HG03432 (cell line): ENCODE data around the gene PSIP1.
"Not testable (repeated sequence)": the region's sequence is repeated elsewhere in the genome, so short reads cannot be mapped to it uniquely, and the experiment has no call there.

Experiments used
- ATAC-seq: cut with Tn5 transposase; IDR thresholded peaks from one replicate; pipeline ENCODE4 v1.9.1; 2021; ENCODE audit warnings: mild to moderate bottlenecking, moderate library complexity; ENCODE audit not compliant: unreplicated experiment

Gene PSIP1

DNA sequence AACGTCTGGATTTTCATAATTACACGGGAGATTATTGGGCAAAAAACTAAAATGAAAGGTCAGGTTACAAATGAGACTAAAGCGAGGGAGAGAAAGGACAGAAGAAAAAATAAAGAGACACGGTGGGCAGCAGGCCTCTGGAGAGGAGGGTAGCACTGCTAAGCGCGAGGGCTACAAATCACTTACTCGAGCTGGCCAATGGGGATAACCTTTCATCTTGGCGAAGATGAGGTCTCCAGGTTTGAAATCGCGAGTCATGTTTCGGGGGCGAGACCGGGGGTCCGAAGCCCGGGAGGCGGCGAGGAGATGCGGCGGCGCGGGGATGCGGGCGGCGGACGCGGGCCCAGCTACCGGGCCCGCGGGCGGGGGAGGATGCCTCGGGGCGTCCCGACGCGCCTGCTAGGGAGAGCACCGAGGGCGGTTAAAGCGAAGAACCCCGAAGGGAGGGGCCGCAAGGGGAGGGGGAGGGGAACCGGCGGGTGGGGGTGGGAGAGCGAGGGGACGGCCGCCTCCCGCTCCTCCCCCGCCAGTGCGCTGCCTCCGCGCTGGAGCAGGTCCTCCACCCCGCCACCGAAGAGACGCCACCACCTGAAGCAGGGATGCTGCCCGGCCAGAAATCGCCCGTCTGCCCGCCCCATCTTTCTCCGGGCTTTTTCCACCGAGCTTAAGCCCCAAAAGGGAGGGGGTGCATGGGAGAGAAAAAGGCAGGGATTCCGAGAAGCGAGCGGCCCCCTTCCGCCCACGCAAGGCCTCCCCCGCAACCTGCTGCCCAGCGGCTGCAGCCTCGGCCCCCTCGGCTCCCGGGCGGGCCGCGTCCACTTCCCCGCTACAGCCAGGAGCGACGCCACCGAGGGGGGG lies 610 bp downstream of the PSIP1 start:
- peak; percentile 53 for ATAC-seq

DNA sequence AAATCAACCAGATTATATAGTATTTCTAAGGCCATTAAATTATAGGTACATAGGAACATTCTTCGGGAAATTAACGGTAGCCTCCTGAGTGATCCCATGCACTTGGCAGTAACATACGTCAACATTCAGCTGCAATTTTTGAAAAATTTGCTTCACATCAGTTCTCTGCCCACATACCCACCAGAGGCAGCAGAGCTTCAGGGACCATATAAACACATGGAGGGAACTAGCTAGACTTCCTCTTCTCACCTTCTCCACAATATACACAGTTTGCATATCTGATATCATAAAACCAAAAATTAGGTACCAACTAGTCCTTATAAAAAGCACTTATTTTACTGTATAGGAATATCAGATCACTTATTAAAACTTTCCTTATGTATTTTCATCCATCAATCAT lies 4.8 kb downstream of the PSIP1 start:
- ATAC-seq = no peak

DNA sequence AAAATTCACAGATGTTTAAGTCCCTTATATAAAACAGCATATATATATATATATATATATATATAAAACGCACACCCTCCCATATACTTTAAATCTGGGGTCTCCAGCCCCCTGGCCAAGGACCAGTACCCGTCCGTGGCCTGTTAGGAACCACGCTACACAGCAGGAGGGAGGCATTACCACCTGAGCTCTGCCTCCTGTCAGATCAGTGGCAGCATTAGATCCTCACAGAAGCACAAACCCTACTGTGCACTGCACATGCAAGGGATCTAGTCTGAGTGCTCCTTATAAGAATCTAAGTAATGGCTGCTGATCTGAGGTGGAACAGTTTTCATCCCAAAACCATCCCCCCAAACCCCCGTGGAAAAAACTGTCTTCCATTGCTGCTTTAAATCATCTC lies 9.0 kb downstream of the PSIP1 start:
- no peak for ATAC-seq

DNA sequence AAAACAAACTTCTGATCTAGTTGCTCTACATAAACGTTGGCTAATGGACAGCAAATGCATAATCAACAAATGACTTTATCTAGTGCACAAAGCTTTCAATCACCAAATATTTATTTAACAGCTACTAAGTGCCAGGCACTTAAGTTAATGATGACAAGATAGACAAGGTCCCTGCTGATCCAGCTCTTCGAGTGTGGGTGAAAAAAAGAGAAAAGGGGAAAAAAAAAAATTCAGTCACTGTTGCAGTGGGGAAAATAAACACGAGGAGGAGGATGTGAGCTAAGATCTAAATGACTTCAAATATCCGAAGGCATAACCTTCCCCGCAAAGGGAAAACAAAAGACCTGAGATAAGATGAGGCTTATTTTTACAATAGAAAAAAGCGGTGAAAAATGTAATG lies 9.6 kb downstream of the PSIP1 start:
- ATAC-seq = no peak

DNA sequence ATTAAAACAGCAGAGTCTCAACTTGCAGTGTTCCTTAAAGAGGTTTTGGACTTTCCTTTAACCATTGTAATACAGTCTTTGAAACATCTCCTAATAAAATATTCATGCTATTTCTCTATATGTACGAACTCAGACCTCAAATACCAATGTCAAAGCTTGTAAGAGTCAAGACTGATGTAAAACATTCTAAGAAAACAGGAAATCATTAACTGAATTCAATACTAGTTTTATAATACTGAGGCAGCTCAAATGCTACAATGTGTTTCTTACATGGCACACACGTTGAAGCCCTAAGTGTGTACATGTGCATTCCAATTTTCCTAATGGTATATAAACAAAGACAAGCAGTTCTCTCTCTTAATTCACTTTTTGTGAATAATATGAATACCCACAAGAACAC lies 11.6 kb downstream of the PSIP1 start:
- no peak for ATAC-seq

DNA sequence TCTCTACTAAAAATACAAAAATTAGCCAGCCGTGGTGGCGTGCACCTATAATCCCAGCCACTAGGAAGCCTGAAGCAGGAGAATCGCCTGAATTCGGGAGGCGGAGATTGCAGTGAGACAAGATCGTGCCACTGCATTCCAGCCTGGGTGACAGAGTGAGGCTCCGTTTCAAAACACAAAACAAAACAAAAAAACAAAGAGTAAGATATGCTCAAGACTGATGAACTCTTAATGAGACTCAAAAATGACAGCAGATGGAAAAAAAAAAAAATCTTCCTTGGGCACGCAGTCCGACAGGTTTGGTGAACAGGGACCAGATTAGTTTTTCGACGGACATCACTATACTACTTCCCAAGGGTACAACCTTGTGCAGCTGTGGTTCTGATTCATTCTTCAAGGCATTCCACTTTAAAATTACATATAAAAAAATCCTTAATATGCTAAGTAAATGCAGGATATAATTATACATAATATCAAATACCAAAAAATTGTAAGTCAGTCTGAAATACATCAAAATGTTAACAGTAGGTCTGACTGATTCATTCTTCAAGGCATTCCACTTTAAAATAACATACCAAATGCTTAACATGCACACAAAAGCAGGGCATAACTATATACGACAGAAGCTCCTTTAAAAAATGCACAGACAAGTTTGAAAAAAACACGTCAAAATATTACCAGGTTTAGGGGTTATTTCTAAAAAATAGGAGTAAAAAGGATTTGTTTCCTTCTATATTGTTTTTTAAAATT lies 12.3 kb downstream of the PSIP1 start:
- ATAC-seq = no peak

DNA sequence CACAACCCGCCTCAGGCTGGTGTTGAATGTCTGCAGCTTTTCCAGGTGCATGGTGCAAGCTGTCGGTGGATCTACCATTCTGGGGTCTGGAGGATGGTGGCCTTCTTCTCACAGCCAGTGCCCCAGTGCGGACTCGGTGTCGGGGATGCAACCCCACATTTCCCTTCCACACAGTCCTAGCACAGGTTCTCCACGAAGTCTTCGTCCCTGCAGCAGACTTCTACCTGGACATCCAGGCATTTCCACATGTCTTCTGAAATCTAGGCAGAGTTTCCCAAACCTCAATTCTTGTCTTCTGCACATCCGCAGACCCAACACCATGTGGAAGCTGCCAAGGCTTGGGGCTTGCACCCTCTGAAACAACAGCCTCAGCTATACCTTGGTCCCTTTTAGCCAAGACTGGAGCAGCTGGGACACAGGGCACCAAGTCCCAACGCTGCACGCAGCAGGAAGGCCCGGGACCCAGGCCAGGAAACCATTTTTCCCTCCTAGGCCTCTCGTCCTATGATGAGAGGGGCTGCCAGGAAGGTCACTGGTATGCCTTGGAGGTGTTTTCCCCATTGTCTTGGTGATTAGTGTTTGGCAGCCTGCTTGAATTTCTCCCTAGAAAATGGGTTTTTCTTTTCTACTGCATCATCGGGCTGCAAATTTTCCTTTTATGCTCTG lies 18.2 kb downstream of the PSIP1 start:
- ATAC-seq = no peak

DNA sequence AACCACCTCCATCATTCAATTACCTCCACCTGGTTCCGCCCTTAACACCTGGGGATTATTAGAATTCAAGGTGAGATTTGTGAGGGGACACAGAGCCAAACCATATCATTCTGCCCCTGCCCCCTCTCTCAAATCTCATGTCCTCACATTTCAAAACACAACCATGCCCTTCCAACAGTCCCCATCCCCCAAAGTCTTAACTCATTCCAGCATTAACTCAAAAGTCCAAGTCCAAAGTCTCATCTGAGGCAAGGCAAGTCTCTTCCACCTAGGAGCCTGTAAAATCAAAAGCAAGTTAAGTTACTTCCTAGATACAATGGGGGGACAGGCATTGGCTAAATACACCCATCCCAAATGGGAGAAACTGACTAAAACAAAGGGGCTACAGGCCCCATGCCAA lies 18.8 kb downstream of the PSIP1 start:
- no peak for ATAC-seq

DNA sequence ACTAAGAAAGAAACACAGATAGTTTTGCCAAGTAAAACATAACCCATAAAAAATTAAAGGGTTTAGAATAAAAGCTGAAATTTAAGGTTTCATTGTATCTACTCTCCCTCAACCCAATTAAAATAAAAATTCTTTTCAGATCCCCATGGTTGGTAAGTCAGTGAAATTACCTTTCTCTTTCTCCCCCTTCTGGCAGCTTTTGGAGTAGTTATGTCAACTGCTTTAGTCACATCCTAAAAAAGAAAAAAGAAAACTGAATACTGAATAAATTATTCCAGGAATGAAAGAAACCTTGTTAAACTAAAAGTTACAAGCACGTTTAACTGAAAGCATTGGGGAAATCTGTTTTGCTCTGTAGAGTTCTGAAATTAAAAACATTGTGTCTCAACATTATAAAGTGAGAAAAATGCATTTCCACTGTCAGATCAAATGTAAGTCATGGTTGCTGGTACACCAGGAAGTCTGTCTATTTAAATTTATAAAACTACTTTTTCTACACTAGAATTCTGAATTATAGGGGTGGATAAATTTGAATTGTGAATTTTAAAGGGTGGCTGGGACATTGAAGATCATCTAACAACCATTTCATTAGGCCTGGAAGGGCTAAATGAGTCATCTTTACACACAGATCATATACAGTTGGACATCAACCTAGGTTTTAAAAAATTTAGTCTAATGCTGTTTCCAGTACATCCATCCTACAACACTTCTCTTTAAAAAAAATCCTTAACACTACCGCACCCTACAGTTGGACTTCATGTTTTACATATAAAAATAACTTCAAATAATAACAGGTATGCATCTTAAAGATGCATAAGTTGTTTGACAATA lies 24.7 kb downstream of the PSIP1 start:
- ATAC-seq = no peak

DNA sequence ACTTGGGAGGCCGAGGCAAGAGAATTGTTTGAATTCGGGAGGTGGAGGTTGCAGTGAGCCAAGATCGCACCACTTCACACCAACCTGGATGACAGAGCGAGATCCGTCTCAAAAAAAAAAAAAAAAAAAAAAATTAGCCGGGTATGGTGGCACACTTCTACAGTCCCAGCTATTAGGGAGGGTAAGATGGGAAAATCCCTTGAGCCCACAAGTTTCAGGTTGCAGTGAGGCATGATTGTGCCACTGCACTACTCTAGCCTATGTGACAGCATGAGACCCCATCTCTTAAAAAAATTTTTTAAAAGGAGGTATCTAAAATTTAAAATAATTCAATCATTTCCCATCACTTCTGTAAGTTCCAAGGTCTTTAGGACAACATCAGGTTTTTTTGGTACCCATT lies 26.0 kb downstream of the PSIP1 start:
- ATAC-seq = peak; percentile 50

DNA sequence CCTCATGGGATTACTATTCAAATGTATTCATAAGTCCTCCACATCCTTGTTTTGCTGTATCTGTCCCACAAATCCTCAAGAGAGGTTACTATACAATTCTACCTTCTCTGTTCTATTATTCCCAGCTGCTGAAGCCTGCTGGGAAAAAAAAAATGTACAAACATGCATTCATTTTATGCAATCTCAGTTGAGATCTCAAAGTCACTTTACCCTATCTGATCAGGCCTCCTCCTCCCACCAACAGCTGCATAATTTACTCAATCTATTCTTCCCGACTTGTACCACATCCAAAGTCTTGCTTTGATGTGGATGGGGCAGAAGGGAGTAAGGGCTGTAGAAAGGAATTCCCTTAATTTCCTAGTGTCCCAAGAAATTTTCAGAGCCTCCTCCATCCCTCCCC lies 28.6 kb downstream of the PSIP1 start:
- ATAC-seq = no peak

DNA sequence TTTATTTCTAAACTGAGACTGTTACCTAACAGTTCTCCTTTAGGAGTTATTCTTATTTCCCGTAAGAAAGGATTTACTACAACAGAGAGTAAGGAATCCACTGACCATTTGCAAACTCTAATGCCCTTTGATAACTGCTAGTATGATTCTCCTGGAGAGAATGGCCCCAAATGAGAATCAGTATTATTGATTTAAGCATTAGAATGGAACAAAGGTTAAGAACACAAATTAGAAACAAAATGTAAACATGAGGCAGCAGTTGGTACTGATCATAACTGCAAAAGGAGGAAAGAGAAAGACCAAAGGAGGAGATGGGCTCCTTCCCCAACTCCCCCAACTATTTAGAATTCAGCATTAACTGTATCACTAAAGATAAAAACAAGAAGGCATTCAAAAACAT lies 30.7 kb downstream of the PSIP1 start:
- no peak for ATAC-seq

DNA sequence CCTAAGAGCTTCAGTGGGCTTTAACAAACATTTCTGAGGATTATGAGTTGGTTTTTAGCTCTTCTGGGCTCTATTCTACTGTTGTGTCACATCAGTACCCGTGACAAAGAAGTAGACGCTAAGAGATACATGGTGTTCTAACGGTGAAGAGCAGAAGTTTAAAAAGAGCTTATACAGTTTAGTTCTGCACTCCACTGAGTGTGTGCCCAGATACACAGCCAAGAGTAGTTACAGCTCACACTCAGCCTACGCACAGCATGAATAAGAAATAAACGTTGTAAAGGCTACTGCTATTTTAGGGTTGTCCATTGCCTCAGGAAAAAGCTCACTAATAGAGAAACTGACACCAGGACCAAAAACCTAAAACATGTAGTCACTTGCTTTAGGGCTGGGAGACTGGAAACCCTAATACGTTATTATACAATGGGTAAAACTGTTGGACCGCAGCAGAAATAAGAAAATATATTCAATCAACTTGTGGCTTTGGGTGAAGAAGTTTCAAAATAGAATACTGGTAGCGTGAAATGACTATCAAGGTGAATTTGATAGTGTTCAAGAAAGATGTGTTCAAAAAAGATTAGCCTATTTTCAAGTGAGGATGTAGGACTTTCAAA lies 34.7 kb downstream of the PSIP1 start:
- ATAC-seq = no peak

DNA sequence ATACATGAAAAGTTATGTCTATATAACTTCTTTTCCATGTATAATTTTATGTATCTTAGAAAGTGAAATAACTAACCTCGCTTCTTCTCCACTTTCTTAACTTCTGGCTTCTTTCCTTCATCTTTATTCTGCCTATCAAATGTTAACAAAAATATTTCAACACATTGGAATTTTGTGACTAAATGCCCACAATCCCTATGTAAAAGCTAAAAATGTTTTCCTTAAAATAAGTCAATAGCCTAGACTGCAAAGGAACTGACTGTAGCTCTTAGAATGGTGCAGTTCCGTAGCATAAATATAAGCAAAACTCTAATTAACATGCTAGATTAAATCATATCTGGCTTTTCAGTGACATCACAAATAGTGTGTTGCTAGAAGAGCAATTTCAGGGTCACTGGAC lies 40.9 kb downstream of the PSIP1 start:
- no peak for ATAC-seq

DNA sequence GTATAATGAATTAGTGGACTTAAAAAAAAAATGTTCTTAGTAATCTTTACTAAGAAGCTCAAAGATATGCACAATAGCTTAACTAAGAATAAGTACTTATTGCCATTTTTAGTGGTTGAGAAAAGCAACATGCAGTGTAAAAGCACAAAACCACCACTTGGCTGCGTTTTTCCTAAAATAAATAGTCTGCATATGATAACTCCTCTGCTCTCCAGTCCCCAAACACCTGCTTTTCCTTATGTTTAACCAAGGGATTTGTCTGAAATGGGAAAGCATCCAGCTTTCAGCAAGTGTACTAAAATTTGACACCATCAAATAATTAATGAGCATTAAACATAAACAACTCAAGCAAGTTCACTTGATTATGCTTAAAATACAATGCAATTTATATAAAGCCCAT lies 41.4 kb downstream of the PSIP1 start:
- ATAC-seq = no peak

DNA sequence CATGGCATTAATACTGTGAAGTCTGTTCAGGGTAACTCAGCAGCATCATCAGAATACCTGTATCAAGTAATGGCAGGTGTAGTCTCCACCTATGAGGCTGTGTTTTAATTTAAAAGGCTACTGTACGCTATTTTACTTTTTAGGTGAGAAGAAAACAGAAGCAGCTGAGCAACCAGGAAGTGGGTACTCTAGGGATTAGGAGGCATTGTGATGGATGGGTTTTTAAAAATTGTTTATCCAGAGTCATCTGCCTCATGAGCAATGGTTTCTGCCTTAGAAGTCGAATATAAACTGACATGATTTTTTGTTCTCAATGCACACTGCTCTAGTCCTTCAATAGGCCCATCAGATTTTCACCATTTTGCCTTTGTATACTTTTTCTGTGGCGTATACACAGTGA lies 42.6 kb downstream of the PSIP1 start:
- no peak for ATAC-seq

DNA sequence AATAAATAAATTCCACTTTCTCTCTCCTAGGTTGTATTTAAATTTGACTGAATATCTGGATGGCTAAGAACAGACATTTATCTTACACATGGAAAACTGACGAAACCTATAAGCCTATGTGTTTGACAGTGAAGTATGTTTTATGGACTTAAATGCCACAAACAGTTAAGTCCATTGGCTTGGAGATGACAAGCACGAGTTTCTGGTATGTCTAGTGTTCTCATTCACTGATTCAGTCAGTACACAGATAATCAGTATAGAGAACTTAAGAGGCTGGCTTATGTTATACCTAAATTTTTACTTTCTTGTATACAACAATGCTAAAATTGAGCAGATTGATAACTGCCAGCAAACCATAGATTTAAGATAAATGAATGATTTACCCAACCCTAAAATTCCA lies 49.2 kb downstream of the PSIP1 start:
- no peak for ATAC-seq

DNA sequence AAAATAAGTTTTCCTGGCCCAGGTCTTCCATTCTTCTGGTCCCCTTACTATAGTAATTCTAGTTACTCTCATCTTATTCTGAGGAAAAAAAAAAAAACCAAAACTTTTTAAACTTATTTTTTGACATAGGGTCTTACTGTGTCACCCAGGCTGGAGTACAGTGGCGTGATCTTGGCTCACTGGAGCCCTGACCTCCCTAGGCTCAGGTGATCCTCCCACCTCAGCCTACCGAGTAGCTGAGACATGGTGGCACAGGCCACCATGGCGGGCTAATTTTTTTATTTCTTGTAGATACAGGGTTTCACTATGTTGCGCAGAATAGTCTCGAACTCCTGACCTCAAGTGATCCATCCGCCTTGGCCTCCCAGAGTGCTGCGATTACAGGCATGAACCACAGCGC lies 49.7 kb downstream of the PSIP1 start:
- no peak for ATAC-seq

DNA sequence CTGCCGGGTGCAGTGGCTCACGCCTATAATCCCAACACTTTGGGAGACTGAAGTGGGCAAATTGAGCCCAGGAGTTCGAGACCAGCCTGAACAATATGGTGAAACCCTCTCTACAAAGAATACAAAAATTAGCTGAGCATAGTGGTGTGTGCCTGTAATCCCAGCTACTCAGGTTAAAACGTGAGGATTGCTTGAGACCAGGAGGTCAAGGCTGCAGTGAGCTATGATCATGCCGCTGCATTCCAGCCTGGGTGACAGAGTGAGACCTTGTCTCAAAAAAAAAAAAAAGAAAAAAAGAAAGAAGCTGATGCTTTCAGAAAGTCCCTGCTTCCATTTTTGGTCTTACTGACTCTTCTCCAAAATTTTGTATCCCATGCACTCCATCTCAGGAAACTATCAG lies 56.8 kb downstream of the PSIP1 start:
- no peak for ATAC-seq

DNA sequence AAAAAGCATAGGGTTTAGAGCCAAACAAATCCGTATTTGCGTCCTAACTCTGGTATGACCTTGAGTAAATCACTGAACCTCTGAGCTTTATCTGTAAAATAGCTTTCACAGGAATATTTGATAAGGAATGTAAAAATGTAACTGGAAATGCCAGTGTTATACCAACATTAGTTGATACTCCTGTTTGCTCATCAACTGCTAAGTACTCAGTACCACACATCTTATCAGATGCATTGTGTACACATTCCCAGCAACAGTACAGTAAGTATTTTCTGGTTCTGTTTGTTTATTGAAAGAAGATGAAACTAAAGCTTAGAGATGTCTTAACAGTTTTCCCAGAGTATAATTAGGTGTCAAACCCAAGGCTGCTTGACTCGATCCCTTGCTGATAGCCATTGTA lies 66.6 kb downstream of the PSIP1 start:
- no peak for ATAC-seq

DNA sequence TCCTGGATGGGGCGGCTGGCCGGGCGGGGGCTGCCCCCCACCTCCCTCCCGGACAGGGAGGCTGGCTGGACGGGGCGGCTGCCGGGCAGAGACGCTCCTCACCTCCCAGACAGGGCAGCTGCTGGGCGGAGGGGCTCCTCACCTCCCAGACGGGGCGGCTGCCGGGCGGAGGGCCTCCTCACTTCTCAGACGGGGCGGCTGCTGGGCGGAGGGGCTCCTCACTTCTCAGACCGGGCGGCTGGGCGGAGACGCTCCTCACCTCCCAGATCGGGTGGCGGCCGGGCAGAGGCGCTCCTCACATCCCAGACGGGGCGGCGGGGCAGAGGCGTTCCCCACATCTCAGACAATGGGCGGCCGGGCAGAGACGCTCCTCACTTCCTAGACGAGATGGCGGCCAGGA lies 68.5 kb downstream of the PSIP1 start:
- not testable (repeated sequence) for ATAC-seq
